Endodermal cell (in vitro differentiated cells): ENCODE results near the gene PLA2G3. TPM values are rescaled to one million over a fixed set of nuclear protein-coding genes. Genes with fewer than 3 reads are reported as not detected.
"Not testable (repeated sequence)": the region's sequence is repeated elsewhere in the genome, so short reads cannot be mapped to it uniquely, and the experiment has no call there.

Experiments used
- DNase-seq: peaks from one replicate; pipeline ENCODE4 v3.0.0-alpha.2; 2017
- H3K27ac ChIP-seq: 2 replicates; pipeline ENCODE4 v1.5.1; 2013; ENCODE audit warnings: mild to moderate bottlenecking, low read depth, low read length, moderate library complexity
- H3K27me3 ChIP-seq: 2 replicates; pipeline ENCODE4 v1.6.1; 2013; ENCODE audit warnings: mild to moderate bottlenecking, low read length, moderate library complexity; ENCODE audit not compliant: insufficient read depth, control insufficient read depth, poor library complexity, severe bottlenecking
- H3K36me3 ChIP-seq: 2 replicates; pipeline ENCODE4 v1.7.0; 2013; ENCODE audit warnings: mild to moderate bottlenecking, low read length, moderate library complexity; ENCODE audit not compliant: control insufficient read depth, insufficient read depth
- H3K4me1 ChIP-seq: one replicate; pipeline ENCODE4 v1.7.0; 2013; ENCODE audit warnings: low read length; ENCODE audit not compliant: control insufficient read depth, insufficient read depth
- H3K4me3 ChIP-seq: 2 replicates; pipeline ENCODE4 v1.5.1; 2013; ENCODE audit warnings: mild to moderate bottlenecking, low read length, moderate library complexity
- H3K9ac ChIP-seq: 2 replicates; pipeline ENCODE4 v1.6.1; 2013; ENCODE audit warnings: mild to moderate bottlenecking, low read length, moderate library complexity; ENCODE audit not compliant: poor library complexity, severe bottlenecking; ENCODE audit errors: extremely low read depth
- H3K9me3 ChIP-seq: 2 replicates; pipeline ENCODE4 v1.6.1; 2013; ENCODE audit warnings: mild to moderate bottlenecking, low read length, moderate library complexity; ENCODE audit not compliant: control insufficient read depth
- H3K27ac Mint-ChIP-seq: 2 replicates; pipeline ENCODE4 v1.8.0; 2020; ENCODE audit warnings: mixed read lengths
- H3K27me3 Mint-ChIP-seq: 2 replicates; pipeline ENCODE4 v1.8.0; 2021; ENCODE audit warnings: mild to moderate bottlenecking, mixed read lengths; ENCODE audit not compliant: insufficient read depth
- H3K36me3 Mint-ChIP-seq: 2 replicates; pipeline ENCODE4 v1.8.0; 2020; ENCODE audit warnings: low read depth, mixed read lengths
- H3K4me1 Mint-ChIP-seq: 2 replicates; pipeline ENCODE4 v1.8.0; 2020; ENCODE audit warnings: mixed read lengths
- H3K4me3 Mint-ChIP-seq: 2 replicates; pipeline ENCODE4 v1.8.0; 2020; ENCODE audit warnings: mild to moderate bottlenecking, moderate library complexity, mixed read lengths
- H3K9me3 Mint-ChIP-seq: 2 replicates; pipeline ENCODE4 v1.8.0; 2020; ENCODE audit warnings: mild to moderate bottlenecking, mixed read lengths
- WGBS, 2 experiments: methylation state at CpG; one replicate each; pipeline versions ENCODE4 v1.1.5 to v1.1.7; 2013; ENCODE audit warnings: missing lambda C conversion rate in 2 of 2, mixed read lengths in 1 of 2; ENCODE audit not compliant: insufficient coverage in 1 of 2, insufficient read length in 1 of 2; 5-methylcytosine and 5-hydroxymethylcytosine counted together
- total RNA-seq, 2 donors: library from RNA; stranded (reverse); fragmentation: NEBNext Ultra II Directional in 1 of 2; extraction: Animal tissue kit (Norgen Biotek cat#: 25700) in 1 of 2; gene quantifications; 2 replicates in 1 of 2; 3 replicates in 1 of 2; pipeline ENCODE4 v1.2.1, GENCODE V29; 2021
- TF ChIP-seq, protein P1 (sequence below): fragments of 200-600 bp; sonication (generic); conservative IDR thresholded peaks from 2 replicates; pipeline ENCODE4 v1.5.0; 2021; ENCODE audit warnings: antibody characterized with exemption, mild to moderate bottlenecking

The PLA2G3 gene
- total RNA-seq, 2 donors from 2014 or later, result 4.1 to 4.6 TPM

- Mint-ChIP-seq H3K9me3 (peaks cover 6% of the 10 kb centered on the region), H3K4me1 (no peaks in the 10 kb centered on the region), H3K27me3 (no peaks in the 10 kb centered on the region), H3K4me3 (no peak overlapping the region), H3K27ac (no peak overlapping the region), H3K36me3 (peaks cover 41% of the 10 kb centered on the region)
- DNase-seq, result no peak
- TF ChIP-seq, protein P1, sequence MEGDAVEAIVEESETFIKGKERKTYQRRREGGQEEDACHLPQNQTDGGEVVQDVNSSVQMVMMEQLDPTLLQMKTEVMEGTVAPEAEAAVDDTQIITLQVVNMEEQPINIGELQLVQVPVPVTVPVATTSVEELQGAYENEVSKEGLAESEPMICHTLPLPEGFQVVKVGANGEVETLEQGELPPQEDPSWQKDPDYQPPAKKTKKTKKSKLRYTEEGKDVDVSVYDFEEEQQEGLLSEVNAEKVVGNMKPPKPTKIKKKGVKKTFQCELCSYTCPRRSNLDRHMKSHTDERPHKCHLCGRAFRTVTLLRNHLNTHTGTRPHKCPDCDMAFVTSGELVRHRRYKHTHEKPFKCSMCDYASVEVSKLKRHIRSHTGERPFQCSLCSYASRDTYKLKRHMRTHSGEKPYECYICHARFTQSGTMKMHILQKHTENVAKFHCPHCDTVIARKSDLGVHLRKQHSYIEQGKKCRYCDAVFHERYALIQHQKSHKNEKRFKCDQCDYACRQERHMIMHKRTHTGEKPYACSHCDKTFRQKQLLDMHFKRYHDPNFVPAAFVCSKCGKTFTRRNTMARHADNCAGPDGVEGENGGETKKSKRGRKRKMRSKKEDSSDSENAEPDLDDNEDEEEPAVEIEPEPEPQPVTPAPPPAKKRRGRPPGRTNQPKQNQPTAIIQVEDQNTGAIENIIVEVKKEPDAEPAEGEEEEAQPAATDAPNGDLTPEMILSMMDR, result no peak
- 94 to 96% methylated on average over 5 to 6 of the region's 6 CpGs for WGBS, 2 experiments
- Histone ChIP-seq H3K9me3 (peaks cover 5% of the 10 kb centered on the region), H3K9ac (no peak overlapping the region), H3K27me3 (no peaks in the 10 kb centered on the region), H3K4me3 (no peak overlapping the region), H3K36me3 (peaks cover 27% of the 10 kb centered on the region), H3K4me1 (no peaks in the 10 kb centered on the region), H3K27ac (no peak overlapping the region)
Measured at GRCh38 chr22:31177420-31178162, 37.3 kb upstream of the PLA2G3 start.

- H3K9ac ChIP-seq, result no peak overlapping the region
- WGBS, 2 experiments, result 95 to 100% methylated on average over 1 of the region's 1 CpG
- peaks cover 5% of the 10 kb centered on the region for H3K9me3 ChIP-seq
- H3K4me3 ChIP-seq, result no peak overlapping the region
- H3K27ac ChIP-seq, result no peak overlapping the region
- no peak overlapping the region for H3K4me3 Mint-ChIP-seq
- peaks cover 3% of the 10 kb centered on the region for H3K9me3 Mint-ChIP-seq
- TF ChIP-seq, protein P1, result no peak
- no peaks in the 10 kb centered on the region for H3K27me3 ChIP-seq
- H3K36me3 Mint-ChIP-seq, result peaks cover 36% of the 10 kb centered on the region
- DNase-seq, result no peak
- H3K27ac Mint-ChIP-seq, result no peak overlapping the region
- H3K27me3 Mint-ChIP-seq, result no peaks in the 10 kb centered on the region
- H3K4me1 Mint-ChIP-seq, result no peaks in the 10 kb centered on the region
- no peaks in the 10 kb centered on the region for H3K4me1 ChIP-seq
- peaks cover 23% of the 10 kb centered on the region for H3K36me3 ChIP-seq
Measured at GRCh38 chr22:31176923-31177322, 36.6 kb upstream of the PLA2G3 start.

DNA sequence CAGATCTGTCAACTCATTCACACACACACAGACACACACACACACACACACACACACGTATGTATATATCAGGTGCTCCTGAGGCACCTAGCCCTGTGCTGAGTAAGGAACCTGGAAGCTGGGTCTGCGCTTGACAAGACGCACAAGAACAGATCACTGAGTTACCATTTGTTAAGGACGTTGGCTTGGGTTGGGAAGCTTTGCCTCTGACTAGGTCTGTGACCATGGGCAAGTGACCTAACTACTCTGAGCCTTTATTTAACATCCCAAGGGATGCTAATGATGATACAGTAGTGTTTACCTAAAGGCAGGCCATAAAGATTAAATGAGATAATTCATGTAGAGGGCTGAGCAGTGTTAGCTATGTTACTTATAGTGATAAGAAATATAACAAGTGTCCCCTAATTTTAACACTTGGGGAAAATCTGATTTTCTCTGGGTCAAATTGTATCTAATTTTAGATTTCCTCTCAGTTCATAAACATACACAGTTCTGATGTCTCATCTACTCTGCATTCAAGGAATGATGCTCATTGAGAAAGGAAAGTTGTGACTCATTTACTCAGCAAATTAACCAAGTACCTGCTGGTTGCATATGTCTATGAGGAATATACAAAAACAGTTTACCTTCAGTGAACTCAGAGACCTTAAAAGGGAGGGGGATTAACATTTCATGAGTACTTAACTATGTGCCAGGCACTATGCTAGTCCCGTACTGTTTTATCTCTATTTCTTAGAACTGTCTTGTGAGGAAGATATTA lies 33.3 kb upstream of the PLA2G3 start:
- Mint-ChIP-seq H3K9me3 (no peaks in the 10 kb centered on the region), H3K27ac (no peak overlapping the region), H3K4me1 (no peaks in the 10 kb centered on the region), H3K27me3 (no peaks in the 10 kb centered on the region), H3K36me3 (peaks cover 22% of the 10 kb centered on the region), H3K4me3 (no peak overlapping the region)
- no peak overlapping the region for H3K27ac ChIP-seq
- DNase-seq, result no peak
- no peaks in the 10 kb centered on the region for H3K4me1 ChIP-seq
- WGBS, 2 experiments, result 90 to 100% methylated on average over 4 to 5 of the region's 5 CpGs
- H3K9me3 ChIP-seq, result no peaks in the 10 kb centered on the region
- no peaks in the 10 kb centered on the region for H3K27me3 ChIP-seq
- H3K9ac ChIP-seq, result no peak overlapping the region
- TF ChIP-seq, protein P1, result no peak
- peaks cover 14% of the 10 kb centered on the region for H3K36me3 ChIP-seq
- H3K4me3 ChIP-seq, result no peak overlapping the region

DNA sequence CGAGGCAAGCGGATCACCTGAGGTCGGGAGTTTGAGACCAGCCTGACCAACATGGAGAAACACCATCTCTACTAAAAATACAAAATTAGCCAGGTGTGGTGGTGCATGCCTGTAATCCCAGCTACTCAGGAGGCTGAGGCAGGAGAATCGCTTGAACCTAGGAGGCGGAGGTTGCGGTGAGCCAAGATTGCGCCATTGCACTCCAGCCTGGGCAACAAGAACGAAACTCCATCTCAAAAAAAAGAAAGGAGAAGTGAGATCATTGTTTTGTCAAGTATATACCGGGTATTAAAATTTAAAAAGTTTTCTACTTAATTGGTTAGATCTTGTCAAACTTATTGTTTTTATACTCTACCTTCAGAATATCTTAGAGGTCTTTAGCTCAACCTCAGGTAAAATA lies 31.4 kb upstream of the PLA2G3 start:
- WGBS, 2 experiments, result 95 to 96% methylated on average over 4 to 7 of the region's 9 CpGs
- H3K36me3 Mint-ChIP-seq, result peaks cover 19% of the 10 kb centered on the region

More for the DNA sequence above, 31.4 kb upstream of the PLA2G3 start:
- not testable (repeated sequence) for H3K27ac Mint-ChIP-seq, H3K4me3 ChIP-seq, H3K27me3 Mint-ChIP-seq, H3K27me3 ChIP-seq, DNase-seq, H3K4me1 ChIP-seq, H3K4me3 Mint-ChIP-seq, H3K9me3 ChIP-seq, H3K4me1 Mint-ChIP-seq, H3K9me3 Mint-ChIP-seq, H3K9ac ChIP-seq, H3K27ac ChIP-seq
- H3K36me3 ChIP-seq, result peaks cover 11% of the 10 kb centered on the region
